HG02885 (cell line): ENCODE results near the gene MST1.
A peak's percentile ranks its signal among the peaks of the same experiment; 100 is the strongest.

Experiments
- ATAC-seq: cut with Tn5 transposase; IDR thresholded peaks from one replicate; pipeline ENCODE4 v1.9.1; 2021; ENCODE audit warnings: mild to moderate bottlenecking; ENCODE audit not compliant: unreplicated experiment, poor library complexity

Gene MST1

GRCh38 chr3:49689046-49689907, at the start of gene MST1, which contains the start of gene RNF123:
Gene MST1, minus strand, starts transcription at chr3:49689474. Its CDS starts 783 bp downstream, at chr3:49688691.
Gene RNF123, plus strand, starts transcription at chr3:49689557. Its CDS starts 1,609 bp downstream, at chr3:49691166.
- ATAC-seq, result peak; percentile 76

- no peak for ATAC-seq
Measured at GRCh38 chr3:49738067-49738713, 48.9 kb upstream of the MST1 start.

- no peak for ATAC-seq
Measured at GRCh38 chr3:49734752-49735151, 45.5 kb upstream of the MST1 start.

- no peak for ATAC-seq
Measured at GRCh38 chr3:49733551-49733950, 44.3 kb upstream of the MST1 start.

- ATAC-seq, result no peak
Measured at GRCh38 chr3:49732597-49732996, 43.3 kb upstream of the MST1 start.

DNA sequence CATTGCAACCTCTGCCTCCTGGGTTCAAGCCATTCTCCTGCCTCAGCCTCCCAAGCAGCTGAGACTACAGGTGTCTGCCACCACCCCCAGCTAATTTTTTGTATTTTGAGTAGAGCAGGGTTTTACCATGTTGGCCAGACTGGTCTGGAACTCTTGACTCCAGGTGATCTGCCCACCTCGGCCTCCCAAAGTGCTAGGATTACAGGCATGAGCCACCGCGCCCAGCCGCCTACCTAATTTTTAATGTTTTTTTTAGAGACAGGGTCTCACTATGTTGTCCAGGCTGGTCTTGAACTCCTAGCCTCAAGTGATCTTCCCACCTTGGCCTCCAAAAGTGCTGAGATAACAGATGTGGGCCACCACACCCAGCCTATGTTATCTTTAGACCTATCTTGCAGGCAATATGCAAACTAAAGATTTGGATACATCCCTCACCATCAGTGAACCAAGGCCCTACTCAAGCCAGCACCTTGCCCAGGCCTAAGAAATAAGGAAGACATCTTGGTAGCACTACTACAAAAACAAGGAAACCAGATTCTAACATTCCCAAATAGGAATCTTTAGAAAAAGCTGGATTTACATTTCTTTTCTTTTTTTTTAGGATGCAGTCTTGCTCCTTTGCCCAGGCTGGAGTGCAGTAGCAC, 40.8 kb upstream of the MST1 start:
- ATAC-seq, result no peak

GRCh38 chr3:49727924-49728361, 38.7 kb upstream of the MST1 start:
- no peak for ATAC-seq

GRCh38 chr3:49727154-49727923, 38.1 kb upstream of the MST1 start:
- ATAC-seq, result no peak

- ATAC-seq, result no peak
Measured at GRCh38 chr3:49725906-49726681, 36.8 kb upstream of the MST1 start.

GRCh38 chr3:49724586-49724985, 35.3 kb upstream of the MST1 start:
- no peak for ATAC-seq

- ATAC-seq, result peak; percentile 80
Measured at GRCh38 chr3:49723628-49724551, 34.6 kb upstream of the MST1 start, which contains the start of gene GMPPB. Gene GMPPB, minus strand, starts transcription at chr3:49723951. Its CDS starts 225 bp downstream, at chr3:49723726.

DNA sequence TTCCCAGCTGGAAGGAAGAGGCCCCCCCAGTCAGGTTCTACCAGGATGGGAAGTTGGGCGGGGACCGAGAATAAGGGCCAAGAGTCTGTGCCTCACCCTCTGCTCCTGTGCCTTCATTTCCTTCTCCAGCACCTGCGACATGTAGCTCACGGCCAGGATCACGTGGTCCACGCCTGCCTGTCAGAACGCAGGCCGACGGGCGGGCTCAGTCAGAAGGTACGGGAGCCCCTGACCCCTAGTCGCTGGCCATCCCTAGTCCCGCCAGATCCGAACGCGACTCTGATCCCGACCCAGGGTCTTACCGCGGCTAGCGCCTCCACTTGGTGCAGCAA, 34.0 kb upstream of the MST1 start:
- peak; percentile 13 for ATAC-seq

DNA sequence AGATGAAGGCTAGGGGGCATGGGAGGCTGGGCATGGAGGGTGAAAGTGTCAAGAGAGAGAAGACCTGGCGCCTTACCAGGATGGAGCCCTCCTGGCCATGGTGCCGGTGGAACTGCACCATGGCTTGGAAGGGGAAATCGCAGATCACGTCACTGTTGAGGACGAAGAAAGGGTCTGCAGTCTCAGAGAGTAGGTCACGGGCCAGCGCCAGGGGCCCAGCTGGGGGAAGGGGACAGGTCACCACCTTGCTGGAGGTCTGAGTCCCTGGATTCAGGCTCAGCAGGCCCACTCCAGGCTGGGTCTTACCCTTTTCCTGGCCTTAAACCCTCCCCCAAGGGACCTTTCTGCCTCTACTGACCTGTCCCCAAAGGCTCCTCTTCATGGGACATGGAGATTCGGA, 33.6 kb upstream of the MST1 start:
- no peak for ATAC-seq

GRCh38 chr3:49721896-49722781, 32.9 kb upstream of the MST1 start:
- no peak for ATAC-seq

DNA sequence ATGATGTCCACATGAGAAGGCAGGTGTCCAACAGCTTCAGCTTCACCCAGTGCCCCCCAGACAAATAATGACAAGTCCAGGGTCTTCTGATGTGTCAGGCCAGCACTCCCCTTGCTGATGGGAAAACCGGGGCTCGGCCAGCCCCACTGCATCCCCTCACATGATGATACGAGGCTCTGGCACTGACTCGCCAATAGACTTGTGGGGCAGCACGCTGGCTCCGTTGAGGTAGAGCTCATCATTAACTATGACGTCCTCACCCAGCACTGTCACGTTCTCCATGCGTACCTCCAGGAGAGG, 32.3 kb upstream of the MST1 start:
- ATAC-seq, result no peak

DNA sequence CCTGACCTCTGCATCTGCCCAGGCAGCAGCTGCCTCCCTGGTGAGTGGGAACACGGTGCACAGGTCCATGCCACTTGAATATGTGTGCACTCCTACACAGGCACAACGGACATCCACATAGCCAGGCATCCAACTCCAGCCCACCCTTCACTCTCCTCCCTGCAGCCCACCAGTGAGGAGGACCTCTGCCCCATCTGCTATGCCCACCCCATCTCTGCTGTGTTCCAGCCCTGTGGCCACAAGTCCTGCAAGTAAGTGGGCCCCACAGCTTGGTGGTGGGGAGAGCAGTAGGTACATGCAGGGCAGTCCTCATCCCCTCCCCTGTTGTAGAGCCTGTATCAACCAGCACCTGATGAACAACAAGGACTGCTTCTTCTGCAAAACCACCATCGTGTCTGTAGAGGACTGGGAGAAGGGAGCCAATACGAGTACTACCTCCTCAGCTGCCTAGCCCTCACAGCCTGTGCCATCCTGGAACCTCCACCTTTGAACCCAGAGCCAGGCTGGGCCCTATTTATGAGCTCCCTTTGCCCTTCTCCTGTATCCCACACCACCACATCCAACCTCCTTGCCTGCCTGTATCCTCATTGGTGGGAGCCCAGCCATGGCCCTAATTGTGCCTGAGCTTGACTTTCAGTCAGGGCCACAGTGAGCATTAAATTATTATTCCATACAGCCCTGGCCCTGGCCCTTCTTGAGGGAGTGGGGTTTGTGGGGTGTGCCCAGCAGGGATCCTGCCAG, 31.8 kb upstream of the MST1 start:
- ATAC-seq, result no peak

DNA sequence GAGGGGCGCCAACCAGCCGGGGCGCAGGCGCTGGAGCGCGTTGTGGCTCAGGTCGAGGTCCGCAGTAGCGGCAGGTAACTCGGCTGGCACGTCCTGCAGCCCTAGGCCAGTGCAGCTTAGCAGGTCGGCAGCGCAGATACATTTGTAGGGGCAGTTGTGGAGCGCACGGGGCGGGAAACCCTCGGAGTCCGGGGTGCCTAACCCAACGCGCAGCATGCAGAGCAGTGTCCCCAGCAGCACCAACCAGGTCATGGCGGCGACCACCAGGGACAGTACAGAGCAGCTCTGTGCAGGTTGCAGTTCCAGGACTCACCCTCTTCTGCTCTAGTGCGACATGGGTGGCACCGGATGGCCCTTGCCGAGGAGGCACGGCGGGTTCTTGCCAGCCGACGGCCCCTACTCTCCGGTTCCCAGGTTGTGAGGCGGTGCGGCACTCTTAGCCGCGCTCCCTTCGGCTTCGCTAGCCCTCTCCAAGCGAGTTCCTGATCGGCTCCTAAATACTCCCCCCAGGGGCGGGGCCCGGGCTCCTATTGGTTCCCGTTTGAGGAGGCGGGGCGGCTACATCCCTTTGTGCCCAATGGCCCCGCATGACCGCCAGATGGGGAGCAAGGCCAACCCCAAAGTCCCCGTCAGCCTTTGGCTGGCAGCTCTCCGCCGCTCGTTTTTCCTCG, 30.1 kb upstream of the MST1 start, which contains the start of gene AMIGO3:
AMIGO3 (minus strand) TSS at position 471 of the 671 bp plus-strand sequence; CDS start at position 252, 219 bp downstream.
- ATAC-seq, result peak; percentile 56
